Left lobe of liver (tissue), 2 donors: ENCODE data around the gene RAB3GAP2. TPM values are rescaled to one million over a fixed set of nuclear protein-coding genes. Genes with fewer than 3 reads are reported as not detected.
"Not testable (repeated sequence)": the region's sequence is repeated elsewhere in the genome, so short reads cannot be mapped to it uniquely, and the experiment has no call there.

Experiments used
- ATAC-seq: fragments of 200-7000 bp; cut with Tn5 transposase; one replicate; pipeline ENCODE4 v1.9.1; 2020; ENCODE audit warnings: mild to moderate bottlenecking, moderate library complexity
- DNase-seq: peaks from one replicate; pipeline ENCODE4 v3.0.0-alpha.2; 2020; ENCODE audit warnings: low spot score
- total RNA-seq: library from RNA; stranded (reverse); gene quantifications from one replicate; pipeline ENCODE4 v1.2.1, GENCODE V29; 2021
- donor health status: DM: no; HTN: no; CAD: no; lungs with moderate emphysema.
- donor health status: DM: no; HTN: yes; CAD: no.

The RAB3GAP2 gene
- total RNA-seq, 1 donor from 2014 or later: 18.3 TPM

GRCh38 chr1:220287129-220287528 is 14.9 kb upstream of the RAB3GAP2 start:
- DNase-seq (no peak), ATAC-seq (no peak)

GRCh38 chr1:220283625-220284024 is 11.4 kb upstream of the RAB3GAP2 start:
- DNase-seq: no peak
- no peak for ATAC-seq

- DNase-seq (no peak), ATAC-seq (no peak)
These were observed 8.9 kb upstream of the RAB3GAP2 start for GRCh38 chr1:220281159-220281574.

- no peak for DNase-seq
These were observed 8.0 kb upstream of the RAB3GAP2 start for GRCh38 chr1:220280249-220280648.

GRCh38 chr1:220278991-220279390 is 6.7 kb upstream of the RAB3GAP2 start:
- no peak for ATAC-seq
- DNase-seq: no peak

More at GRCh38 chr1:220280249-220280648, 8.0 kb upstream of the RAB3GAP2 start:
- no peak for ATAC-seq

GRCh38 chr1:220275430-220275829 is 3.2 kb upstream of the RAB3GAP2 start:
- ATAC-seq (no peak), DNase-seq (no peak)

- DNase-seq: no peak
These were observed 2.1 kb upstream of the RAB3GAP2 start for GRCh38 chr1:220274251-220274855.

GRCh38 chr1:220272841-220273090 is 513 bp upstream of the RAB3GAP2 start:
- DNase-seq: no peak
- no peak for ATAC-seq

More at GRCh38 chr1:220274251-220274855, 2.1 kb upstream of the RAB3GAP2 start:
- ATAC-seq: no peak

GRCh38 chr1:220271706-220272046 is 577 bp downstream of the RAB3GAP2 start:
- DNase-seq (no peak), ATAC-seq (peak; percentile 18)

- ATAC-seq (no peak), DNase-seq (no peak)
These were observed 3.2 kb downstream of the RAB3GAP2 start for GRCh38 chr1:220269036-220269435.

- DNase-seq: no peak
- ATAC-seq: no peak
These were observed 4.6 kb downstream of the RAB3GAP2 start for GRCh38 chr1:220267630-220268029.

- not testable (repeated sequence) for ATAC-seq, DNase-seq
These were observed 12.0 kb downstream of the RAB3GAP2 start for GRCh38 chr1:220260228-220260627.

- not testable (repeated sequence) for DNase-seq, ATAC-seq
These were observed 12.5 kb downstream of the RAB3GAP2 start for GRCh38 chr1:220259756-220260155.

GRCh38 chr1:220256194-220256593 is 16.1 kb downstream of the RAB3GAP2 start:
- not testable (repeated sequence) for DNase-seq, ATAC-seq

- ATAC-seq: no peak
- no peak for DNase-seq
These were observed 17.0 kb downstream of the RAB3GAP2 start for GRCh38 chr1:220255204-220255603.

- not testable (repeated sequence) for DNase-seq
- peak; percentile 73 for ATAC-seq
These were observed 19.0 kb downstream of the RAB3GAP2 start for GRCh38 chr1:220253290-220253689.

GRCh38 chr1:220251272-220251671 is 21.0 kb downstream of the RAB3GAP2 start:
- DNase-seq: no peak
- ATAC-seq: no peak

GRCh38 chr1:220250681-220251080 is 21.6 kb downstream of the RAB3GAP2 start:
- no peak for ATAC-seq
- DNase-seq: no peak

GRCh38 chr1:220249522-220249921 is 22.7 kb downstream of the RAB3GAP2 start:
- DNase-seq: no peak
- ATAC-seq: no peak

- ATAC-seq, DNase-seq: not testable (repeated sequence)
These were observed 23.5 kb downstream of the RAB3GAP2 start for GRCh38 chr1:220248715-220249265.

- not testable (repeated sequence) for DNase-seq, ATAC-seq
These were observed 26.4 kb downstream of the RAB3GAP2 start for GRCh38 chr1:220245900-220246299.

- ATAC-seq (no peak), DNase-seq (no peak)
These were observed 28.3 kb downstream of the RAB3GAP2 start for GRCh38 chr1:220243947-220244346.

- DNase-seq (no peak), ATAC-seq (no peak)
These were observed 31.1 kb downstream of the RAB3GAP2 start for GRCh38 chr1:220241072-220241663.
